ENCODE measurements around the gene AGK.

- TF ChIP-seq BCL3 (IDR thresholded peaks at IDR 0.05), result no peak
- TF ChIP-seq RARB (CRISPR knock-in tag; IDR thresholded peaks at IDR 0.05), result no peak
- TF ChIP-seq CTCF (IDR thresholded peaks at IDR 0.05), result no peak
- TF ChIP-seq RCOR1 (IDR thresholded peaks at IDR 0.05; ENCODE audit: low read depth, low read length), result no peak
- TF ChIP-seq BHLHE40 (IDR thresholded peaks at IDR 0.05; ENCODE audit: low read depth, low read length), result no peak
- TF ChIP-seq EP300 (IDR thresholded peaks at IDR 0.05), result no peak
- no peak for TF ChIP-seq USF2 (IDR thresholded peaks at IDR 0.05)
- TF ChIP-seq MYC (IDR thresholded peaks at IDR 0.05; ENCODE audit: borderline replicate concordance, low read length), result no peak
- TF ChIP-seq RNF2 (IDR thresholded peaks at IDR 0.05; ENCODE audit: borderline replicate concordance, low read depth), result no peak
- TF ChIP-seq HOXB13 (CRISPR knock-in tag; IDR thresholded peaks at IDR 0.05; ENCODE audit: low read depth), result no peak
- no peak for TF ChIP-seq POLR2A (IDR thresholded peaks at IDR 0.05; ENCODE audit: low read length)
These were observed 80.3 kb downstream of the AGK start for GRCh38 chr7:141631525-141631924.

All from A549 (cell line).